Osteoblast (primary cell): ENCODE data around the gene ACTG1. TPM values are rescaled to one million over a fixed set of nuclear protein-coding genes. Genes with fewer than 3 reads are reported as not detected.

Experiments
- DNase-seq: peaks from one replicate; pipeline ENCODE4 v3.0.0; 2011; ENCODE audit warnings: low spot score, mixed read lengths; ENCODE audit not compliant: insufficient read length; ENCODE audit errors: missing footprints
- H2AFZ ChIP-seq: 2 replicates; pipeline ENCODE4 v1.6.0; 2011; ENCODE audit warnings: mild to moderate bottlenecking, low read length
- H3K27ac ChIP-seq: 2 replicates; pipeline ENCODE4 v1.5.1; 2011; ENCODE audit warnings: mild to moderate bottlenecking, low read depth, low read length, moderate library complexity
- H3K27me3 ChIP-seq: 2 replicates; pipeline ENCODE4 v1.6.0; 2012; ENCODE audit warnings: mild to moderate bottlenecking, control low read depth, inconsistent platforms, low read length, moderate library complexity; ENCODE audit not compliant: insufficient read depth
- H3K36me3 ChIP-seq: 2 replicates; pipeline ENCODE4 v1.5.1; 2011; ENCODE audit warnings: mild to moderate bottlenecking, low read length, control low read depth, moderate library complexity; ENCODE audit not compliant: insufficient read depth
- H3K4me1 ChIP-seq: 2 replicates; pipeline ENCODE4 v1.5.1; 2011; ENCODE audit warnings: mild to moderate bottlenecking, low read length, control low read depth, moderate library complexity; ENCODE audit not compliant: insufficient read depth
- H3K4me2 ChIP-seq: 2 replicates; pipeline ENCODE4 v1.6.0; 2011; ENCODE audit warnings: mild to moderate bottlenecking, low read length; ENCODE audit not compliant: insufficient read depth
- H3K4me3 ChIP-seq: fragments of 200-600 bp; sonication (generic); 3 replicates; pipeline ENCODE4 v1.5.1; 2012; ENCODE audit warnings: mild to moderate bottlenecking, low read length, inconsistent platforms; ENCODE audit not compliant: insufficient read depth
- H3K79me2 ChIP-seq: 2 replicates; pipeline ENCODE4 v1.6.0; 2012; ENCODE audit warnings: mild to moderate bottlenecking, low read length, control low read depth, inconsistent platforms; ENCODE audit not compliant: insufficient read depth
- H3K9me3 ChIP-seq: 2 replicates; pipeline ENCODE4 v1.5.1; 2011; ENCODE audit warnings: low read depth, low read length, control low read depth
- H4K20me1 ChIP-seq: 2 replicates; pipeline ENCODE4 v1.6.0; 2012; ENCODE audit warnings: mild to moderate bottlenecking, low read length, control low read depth; ENCODE audit not compliant: insufficient read depth
- total RNA-seq: library from RNA; depleted of rRNA; stranded (reverse); fragments of >200 nt; gene quantifications from 2 replicates; pipeline ENCODE4 v1.2.3, GENCODE V29; 2012
- TF ChIP-seq, protein P1 (sequence below): IDR thresholded peaks from 2 replicates; pipeline ENCODE4 v1.5.1; 2011; ENCODE audit warnings: mild to moderate bottlenecking, low read depth, low read length, moderate library complexity; ENCODE audit errors: extremely low read depth

The ACTG1 gene
- total RNA-seq, 1 donor = 13,273 TPM

DNA sequence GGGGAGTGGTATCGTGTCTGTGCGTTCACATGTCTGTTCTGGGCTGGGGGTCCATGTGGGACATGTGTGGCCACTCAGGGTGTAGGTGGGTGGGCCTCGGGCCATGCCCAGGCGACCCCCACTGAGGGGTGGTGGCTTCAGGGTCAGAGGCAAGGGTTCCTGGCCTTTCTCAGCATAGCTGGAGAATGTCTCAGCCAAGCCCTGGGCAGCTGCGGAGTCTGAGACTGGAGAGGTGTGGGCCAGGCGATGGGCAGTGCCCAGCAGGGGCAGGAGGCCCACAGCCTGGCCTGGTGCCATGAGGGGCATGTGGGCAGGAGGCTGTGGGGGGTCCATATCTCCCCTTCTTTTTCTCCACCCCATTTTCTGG is 16.8 kb upstream of the ACTG1 start:
- Histone ChIP-seq H3K4me3 (no peak overlapping the region), H3K4me2 (no peak overlapping the region), H3K27ac (no peak overlapping the region), H3K4me1 (no peaks in the 10 kb centered on the region), H3K36me3 (no peaks in the 10 kb centered on the region), H2AFZ (no peak overlapping the region), H3K27me3 (peaks cover 14% of the 10 kb centered on the region), H3K79me2 (no peaks in the 10 kb centered on the region), H3K9me3 (no peaks in the 10 kb centered on the region), H4K20me1 (no peaks in the 10 kb centered on the region)
- DNase-seq = no peak
- TF ChIP-seq, protein P1, sequence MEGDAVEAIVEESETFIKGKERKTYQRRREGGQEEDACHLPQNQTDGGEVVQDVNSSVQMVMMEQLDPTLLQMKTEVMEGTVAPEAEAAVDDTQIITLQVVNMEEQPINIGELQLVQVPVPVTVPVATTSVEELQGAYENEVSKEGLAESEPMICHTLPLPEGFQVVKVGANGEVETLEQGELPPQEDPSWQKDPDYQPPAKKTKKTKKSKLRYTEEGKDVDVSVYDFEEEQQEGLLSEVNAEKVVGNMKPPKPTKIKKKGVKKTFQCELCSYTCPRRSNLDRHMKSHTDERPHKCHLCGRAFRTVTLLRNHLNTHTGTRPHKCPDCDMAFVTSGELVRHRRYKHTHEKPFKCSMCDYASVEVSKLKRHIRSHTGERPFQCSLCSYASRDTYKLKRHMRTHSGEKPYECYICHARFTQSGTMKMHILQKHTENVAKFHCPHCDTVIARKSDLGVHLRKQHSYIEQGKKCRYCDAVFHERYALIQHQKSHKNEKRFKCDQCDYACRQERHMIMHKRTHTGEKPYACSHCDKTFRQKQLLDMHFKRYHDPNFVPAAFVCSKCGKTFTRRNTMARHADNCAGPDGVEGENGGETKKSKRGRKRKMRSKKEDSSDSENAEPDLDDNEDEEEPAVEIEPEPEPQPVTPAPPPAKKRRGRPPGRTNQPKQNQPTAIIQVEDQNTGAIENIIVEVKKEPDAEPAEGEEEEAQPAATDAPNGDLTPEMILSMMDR = no peak

DNA sequence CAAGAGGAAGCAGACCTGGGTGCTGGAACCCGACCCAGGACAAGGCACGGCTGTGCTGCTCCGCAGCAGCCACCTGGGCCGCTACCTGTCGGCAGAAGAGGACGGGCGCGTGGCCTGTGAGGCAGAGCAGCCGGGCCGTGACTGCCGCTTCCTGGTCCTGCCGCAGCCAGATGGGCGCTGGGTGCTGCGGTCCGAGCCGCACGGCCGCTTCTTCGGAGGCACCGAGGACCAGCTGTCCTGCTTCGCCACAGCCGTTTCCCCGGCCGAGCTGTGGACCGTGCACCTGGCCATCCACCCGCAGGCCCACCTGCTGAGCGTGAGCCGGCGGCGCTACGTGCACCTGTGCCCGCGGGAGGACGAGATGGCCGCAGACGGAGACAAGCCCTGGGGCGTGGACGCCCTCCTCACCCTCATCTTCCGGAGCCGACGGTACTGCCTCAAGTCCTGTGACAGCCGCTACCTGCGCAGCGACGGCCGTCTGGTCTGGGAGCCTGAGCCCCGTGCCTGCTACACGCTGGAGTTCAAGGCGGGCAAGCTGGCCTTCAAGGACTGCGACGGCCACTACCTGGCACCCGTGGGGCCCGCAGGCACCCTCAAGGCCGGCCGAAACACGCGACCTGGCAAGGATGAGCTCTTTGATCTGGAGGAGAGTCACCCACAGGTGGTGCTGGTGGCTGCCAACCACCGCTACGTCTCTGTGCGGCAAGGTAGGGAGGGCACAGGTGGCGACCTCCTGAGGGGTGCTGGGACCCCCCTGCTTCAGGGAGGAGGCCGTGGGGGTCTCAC is 16.2 kb upstream of the ACTG1 start:
- Histone ChIP-seq H3K36me3 (no peaks in the 10 kb centered on the region), H3K79me2 (no peaks in the 10 kb centered on the region), H3K27ac (no peak overlapping the region), H3K27me3 (peaks cover 13% of the 10 kb centered on the region), H3K4me1 (peaks cover under 1% of the 10 kb centered on the region), H3K4me3 (no peak overlapping the region), H3K9me3 (no peaks in the 10 kb centered on the region), H4K20me1 (peaks cover 5% of the 10 kb centered on the region), H3K4me2 (no peak overlapping the region), H2AFZ (no peak overlapping the region)
- TF ChIP-seq, protein P1 = no peak
- DNase-seq = no peak

DNA sequence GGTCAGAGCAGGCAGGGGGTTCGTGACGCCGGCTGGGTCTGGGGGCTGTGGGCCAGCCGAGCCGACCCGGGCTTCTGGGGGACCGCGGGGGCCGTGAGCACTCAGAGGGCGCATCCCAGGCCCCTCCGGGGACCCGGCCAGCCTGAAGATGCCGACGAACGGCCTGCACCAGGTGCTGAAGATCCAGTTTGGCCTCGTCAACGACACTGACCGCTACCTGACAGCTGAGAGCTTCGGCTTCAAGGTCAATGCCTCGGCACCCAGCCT is 15.7 kb upstream of the ACTG1 start:
- Histone ChIP-seq H2AFZ (no peak overlapping the region), H3K27ac (no peak overlapping the region), H3K36me3 (no peaks in the 10 kb centered on the region), H3K4me1 (peaks cover 6% of the 10 kb centered on the region), H3K79me2 (no peaks in the 10 kb centered on the region), H3K27me3 (peaks cover 17% of the 10 kb centered on the region), H3K9me3 (no peaks in the 10 kb centered on the region), H3K4me2 (no peak overlapping the region), H4K20me1 (peaks cover 10% of the 10 kb centered on the region), H3K4me3 (no peak overlapping the region)
- TF ChIP-seq, protein P1 = no peak
- DNase-seq = no peak

DNA sequence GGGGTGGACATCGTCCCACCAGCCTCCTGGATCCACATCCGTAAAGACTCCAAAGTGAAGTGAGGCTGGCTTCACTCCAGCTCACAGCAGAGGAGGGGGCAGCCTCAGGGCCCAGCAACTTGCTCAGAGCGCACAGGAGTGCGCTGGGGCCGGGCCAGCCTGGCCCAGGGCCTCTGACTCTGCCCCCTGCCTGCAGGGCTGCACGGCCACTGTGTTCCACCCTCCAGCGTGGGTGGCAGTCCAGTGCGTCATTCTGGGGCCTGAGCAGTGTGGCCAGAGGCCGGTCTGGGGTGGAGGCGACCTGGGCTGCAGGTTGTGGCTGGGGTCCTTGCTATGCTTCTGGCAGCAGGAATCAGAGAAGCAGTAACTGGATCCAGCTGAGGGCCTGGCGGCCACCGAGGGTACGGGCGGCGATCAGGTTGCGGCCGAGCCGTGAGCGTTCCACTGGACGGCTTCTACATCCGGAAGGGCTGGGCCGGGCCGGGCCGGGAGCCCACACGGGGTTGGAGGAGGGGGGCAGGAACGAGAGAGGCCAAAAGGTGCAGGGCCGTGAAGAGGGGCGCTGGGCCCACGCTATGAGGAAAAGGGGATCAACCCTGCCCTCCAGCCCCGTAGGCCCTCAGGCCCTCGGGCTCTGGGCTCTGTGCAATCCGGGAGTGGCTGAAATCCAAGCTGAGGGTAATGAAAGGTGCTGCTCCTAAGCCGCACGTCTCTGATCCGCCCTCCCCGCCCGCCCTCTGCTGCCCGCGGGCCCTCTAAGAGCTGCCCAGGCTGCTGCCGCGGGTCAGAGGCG is 15.2 kb upstream of the ACTG1 start, which contains the start of gene FSCN2:
FSCN2 (plus strand) TSS at position 787 of the 793 bp plus-strand sequence. CDS start 155 bp downstream, outside the sequence.
- H3K36me3 ChIP-seq = no peaks in the 10 kb centered on the region
- no peaks in the 10 kb centered on the region for H3K79me2 ChIP-seq
- TF ChIP-seq, protein P1 = peak; percentile 14
- peaks cover 17% of the 10 kb centered on the region for H3K27me3 ChIP-seq
- peaks cover 9% of the 10 kb centered on the region for H3K4me1 ChIP-seq
- H3K4me3 ChIP-seq = peak within 1 kb of the TSS; percentile 53
- no peak within 1 kb of the TSS for H3K27ac ChIP-seq
- no peaks in the 10 kb centered on the region for H3K9me3 ChIP-seq
- peak; percentile 99 for DNase-seq
- H2AFZ ChIP-seq = peak within 1 kb of the TSS; percentile 47
- H3K4me2 ChIP-seq = peak within 1 kb of the TSS; percentile 57
- H4K20me1 ChIP-seq = peaks cover 10% of the 10 kb centered on the region
